Activated CD4-positive, CD25-positive, alpha-beta regulatory T cell treated with anti-CD3 and anti-CD28 coated beads, Interleukin-2, amount 50 U/mL, for 24 hours (primary cell): ENCODE measurements around the gene GNAO1.

Experiments used
- ATAC-seq, 2 donors: fragments of 150-1000 bp; cut with Tn5 transposase; one replicate each; pipeline ENCODE4 v1.10.0; 2021; ENCODE audit warnings: mild to moderate bottlenecking in 1 of 2, moderate library complexity in 1 of 2

Gene GNAO1

GRCh38 chr16:56351481-56351880, 160.2 kb downstream of the GNAO1 start:
- no peak for ATAC-seq

- no peak for ATAC-seq
Measured at GRCh38 chr16:56352351-56353053, 161.2 kb downstream of the GNAO1 start.

- no peak for ATAC-seq
Measured at GRCh38 chr16:56353054-56353921, 162.0 kb downstream of the GNAO1 start.

GRCh38 chr16:56354016-56354415, 162.7 kb downstream of the GNAO1 start:
- ATAC-seq = no peak

GRCh38 chr16:56354746-56355145, 163.5 kb downstream of the GNAO1 start:
- no peak for ATAC-seq

- ATAC-seq = no peak
Measured at GRCh38 chr16:56355221-56355620, 163.9 kb downstream of the GNAO1 start.

- no peak for ATAC-seq
Measured at GRCh38 chr16:56355786-56356275, 164.5 kb downstream of the GNAO1 start.

- ATAC-seq = peak; percentile 82 to 88
Measured at GRCh38 chr16:56356276-56357240, 165.3 kb downstream of the GNAO1 start.

GRCh38 chr16:56357241-56357764, 166.0 kb downstream of the GNAO1 start:
- peak; percentile 25 to 37 for ATAC-seq

- ATAC-seq = no peak
Measured at GRCh38 chr16:56357765-56358322, 166.6 kb downstream of the GNAO1 start.

GRCh38 chr16:56360117-56361008, 169.1 kb downstream of the GNAO1 start:
- ATAC-seq = no peak

GRCh38 chr16:56362057-56362655, 170.9 kb downstream of the GNAO1 start:
- ATAC-seq = no peak

- ATAC-seq = no peak
Measured at GRCh38 chr16:56362706-56363105, 171.4 kb downstream of the GNAO1 start.

GRCh38 chr16:56363181-56363716, 172.0 kb downstream of the GNAO1 start:
- no peak for ATAC-seq

GRCh38 chr16:56363781-56364565, 172.7 kb downstream of the GNAO1 start:
- no peak for ATAC-seq

- ATAC-seq = no peak
Measured at GRCh38 chr16:56364865-56365264, 173.6 kb downstream of the GNAO1 start.

GRCh38 chr16:56365552-56365951, 174.3 kb downstream of the GNAO1 start:
- ATAC-seq = no peak

GRCh38 chr16:56366945-56367344, 175.7 kb downstream of the GNAO1 start:
- ATAC-seq = no peak

- ATAC-seq = no peak
Measured at GRCh38 chr16:56367764-56368163, 176.5 kb downstream of the GNAO1 start.
